ENCODE data around the gene PRXL2A.
"Not testable (repeated sequence)": the region's sequence is repeated elsewhere in the genome, so short reads cannot be mapped to it uniquely, and the experiment has no call there.

Gene PRXL2A, protein sequence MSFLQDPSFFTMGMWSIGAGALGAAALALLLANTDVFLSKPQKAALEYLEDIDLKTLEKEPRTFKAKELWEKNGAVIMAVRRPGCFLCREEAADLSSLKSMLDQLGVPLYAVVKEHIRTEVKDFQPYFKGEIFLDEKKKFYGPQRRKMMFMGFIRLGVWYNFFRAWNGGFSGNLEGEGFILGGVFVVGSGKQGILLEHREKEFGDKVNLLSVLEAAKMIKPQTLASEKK

DNA sequence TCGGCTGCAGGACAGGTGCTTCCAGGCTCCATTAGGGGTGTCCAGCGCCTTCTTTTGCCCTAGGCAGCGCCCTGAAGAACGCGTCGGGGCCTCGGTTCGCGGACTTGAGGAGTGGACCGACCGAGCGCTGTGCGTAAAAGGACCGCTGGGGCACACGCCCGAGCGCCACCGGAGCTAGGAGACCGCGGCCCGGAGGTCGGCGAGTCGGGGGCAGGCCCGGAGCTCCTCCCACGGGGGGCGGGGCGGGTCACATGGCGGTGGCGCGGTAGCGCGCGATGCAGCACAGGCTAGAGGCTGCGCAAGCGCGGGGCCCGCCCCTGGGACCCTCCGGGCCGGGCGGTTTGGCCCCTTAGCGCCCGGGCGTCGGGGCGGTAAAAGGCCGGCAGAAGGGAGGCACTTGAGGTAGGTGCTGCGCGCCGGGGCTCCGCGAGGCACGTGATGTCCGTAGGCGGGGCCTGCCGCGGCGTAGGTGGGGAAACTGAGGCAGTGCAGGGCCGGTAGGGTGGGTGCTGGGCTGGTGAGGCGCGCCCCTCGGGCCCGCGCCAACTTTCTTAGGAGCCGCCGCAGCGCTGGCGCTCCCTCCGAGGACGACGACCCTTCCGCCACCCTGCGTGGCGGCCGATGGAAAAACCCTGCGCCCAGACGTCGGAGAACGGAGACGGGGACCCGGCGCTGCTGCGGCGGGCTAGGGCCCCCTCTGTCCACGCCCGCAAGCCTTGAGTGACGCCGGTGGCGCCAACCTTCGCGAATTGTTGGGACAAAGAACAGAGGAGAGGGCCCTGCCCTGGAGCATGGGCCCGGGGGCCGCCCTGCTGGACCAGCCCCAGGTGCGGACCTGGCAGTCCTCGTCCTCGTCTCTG is at the start of gene PRXL2A:
Gene PRXL2A (plus strand): TSS at position 310 of the 860 bp plus-strand sequence. CDS start 11,917 bp downstream, outside the sequence.
- peak within 1 kb of the TSS; percentile 38 for H3K4me3 ChIP-seq (ENCODE audit: low read depth, low read length)
- peak; percentile 68 for DNase-seq (ENCODE audit: low read depth)
- TF ChIP-seq POLR2A (IDR thresholded peaks at IDR 0.05; ENCODE audit: extremely low read depth, insufficient read length), result no peak
- no peak for TF ChIP-seq MAX (IDR thresholded peaks at IDR 0.05; ENCODE audit: low read depth, low read length)
- no peak for TF ChIP-seq CTCF (IDR thresholded peaks at IDR 0.05; ENCODE audit: low read depth, low read length)
- TF ChIP-seq MYC (IDR thresholded peaks at IDR 0.05; ENCODE audit: low read depth, low read length), result no peak

DNA sequence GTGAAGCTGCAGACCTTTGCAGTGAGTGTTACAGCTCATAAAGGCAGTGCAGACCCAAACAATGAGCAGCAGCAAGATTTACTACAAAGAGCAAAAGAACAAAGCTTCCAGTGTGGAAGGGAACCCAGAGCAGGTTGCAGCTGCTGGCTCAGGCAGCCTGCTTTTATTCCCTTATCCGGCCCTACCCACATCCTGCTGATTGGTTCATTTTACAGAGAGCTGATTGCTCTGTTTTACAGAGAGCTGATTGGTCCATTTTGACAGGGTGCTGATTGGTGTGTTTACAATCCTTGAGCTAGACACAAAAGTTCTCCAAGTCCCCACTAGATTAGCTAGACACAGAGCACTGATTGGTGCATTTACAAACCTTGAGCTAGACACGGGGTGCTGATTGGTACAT is 49.4 kb upstream of the PRXL2A start:
- H3K4me3 ChIP-seq (ENCODE audit: low read depth, low read length); DNase-seq (ENCODE audit: low read depth): not testable (repeated sequence)

DNA sequence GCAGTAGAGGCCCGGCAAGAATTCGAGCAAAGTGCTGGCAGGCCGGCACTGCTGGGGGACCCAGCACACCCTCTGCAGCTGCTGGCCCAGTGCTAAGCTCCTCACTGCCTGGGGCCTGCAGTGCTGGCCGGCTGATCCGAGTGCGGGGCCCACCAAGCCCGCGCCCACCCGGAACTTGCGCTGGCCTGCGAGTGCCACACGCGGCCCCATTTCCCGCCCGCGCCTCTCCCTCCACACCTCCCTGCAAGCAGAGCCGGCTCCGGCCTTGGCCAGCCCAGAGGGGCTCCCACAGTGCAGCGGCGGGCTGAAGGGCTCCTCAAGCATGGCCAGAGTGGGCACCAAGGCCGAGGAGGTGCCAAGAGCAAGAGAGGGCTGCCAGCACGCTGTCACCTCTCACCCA is 48.7 kb upstream of the PRXL2A start:
- no peak for DNase-seq (ENCODE audit: low read depth)
- H3K4me3 ChIP-seq (ENCODE audit: low read depth, low read length), result no peak overlapping the region
- TF ChIP-seq MYC (IDR thresholded peaks at IDR 0.05; ENCODE audit: low read depth, low read length), result no peak
- no peak for TF ChIP-seq CTCF (IDR thresholded peaks at IDR 0.05; ENCODE audit: low read depth, low read length)
- no peak for TF ChIP-seq MAX (IDR thresholded peaks at IDR 0.05; ENCODE audit: low read depth, low read length)
- TF ChIP-seq POLR2A (IDR thresholded peaks at IDR 0.05; ENCODE audit: extremely low read depth, insufficient read length), result no peak

GRCh38 chr10:80365510-80365909 is 42.8 kb upstream of the PRXL2A start:
- no peak overlapping the region for H3K4me3 ChIP-seq (ENCODE audit: low read depth, low read length)
- TF ChIP-seq POLR2A (IDR thresholded peaks at IDR 0.05; ENCODE audit: extremely low read depth, insufficient read length) (no peak), CTCF (IDR thresholded peaks at IDR 0.05; ENCODE audit: low read depth, low read length) (no peak), MYC (IDR thresholded peaks at IDR 0.05; ENCODE audit: low read depth, low read length) (no peak), MAX (IDR thresholded peaks at IDR 0.05; ENCODE audit: low read depth, low read length) (no peak)
- no peak for DNase-seq (ENCODE audit: low read depth)

- no peak overlapping the region for H3K4me3 ChIP-seq (ENCODE audit: low read depth, low read length)
Measured at GRCh38 chr10:80371467-80371866, 36.9 kb upstream of the PRXL2A start.

More at GRCh38 chr10:80371467-80371866, 36.9 kb upstream of the PRXL2A start:
- TF ChIP-seq POLR2A (IDR thresholded peaks at IDR 0.05; ENCODE audit: extremely low read depth, insufficient read length) (no peak), MAX (IDR thresholded peaks at IDR 0.05; ENCODE audit: low read depth, low read length) (no peak), MYC (IDR thresholded peaks at IDR 0.05; ENCODE audit: low read depth, low read length) (no peak), CTCF (IDR thresholded peaks at IDR 0.05; ENCODE audit: low read depth, low read length) (no peak)
- no peak for DNase-seq (ENCODE audit: low read depth)
